Esophagus muscularis mucosa (tissue), 4 donors: ENCODE measurements around the gene DDX46. TPM values are rescaled to one million over a fixed set of nuclear protein-coding genes. Genes with fewer than 3 reads are reported as not detected.

Experiments
- DNase-seq: peaks from one replicate; pipeline ENCODE4 v3.0.0-alpha.2; 2017; ENCODE audit errors: extremely low spot score
- H3K27ac ChIP-seq, 4 donors: fragments of 200-600 bp; sonication (generic); replicated peaks in 1 of 4; 1 replicate in 3 of 4; 2 replicates in 1 of 4; pipeline ENCODE4 v1.5.1; 2016 to 2019; ENCODE audit warnings: mild to moderate bottlenecking in 1 of 4
- H3K27me3 ChIP-seq, 4 donors: fragments of 200-600 bp; sonication (generic); one replicate each; pipeline versions ENCODE4 v1.5.1 to v1.6.0; 2016 to 2019
- H3K36me3 ChIP-seq, 4 donors: fragments of 200-600 bp; sonication (generic); one replicate each; pipeline ENCODE4 v1.5.1; 2016 to 2019
- H3K4me1 ChIP-seq, 4 donors: fragments of 200-600 bp; sonication (generic); one replicate each; pipeline ENCODE4 v1.5.1; 2016 to 2019
- H3K4me3 ChIP-seq, 4 donors: fragments of 200-600 bp; sonication (generic); 1 replicate in 2 of 4; 2 replicates in 2 of 4; pipeline ENCODE4 v1.5.1; 2016 to 2019; ENCODE audit warnings: mild to moderate bottlenecking in 4 of 4, moderate library complexity in 1 of 4
- H3K9me3 ChIP-seq, 4 donors: fragments of 200-600 bp; sonication (generic); 1 replicate in 3 of 4; 2 replicates in 1 of 4; pipeline ENCODE4 v1.5.1; 2016 to 2019
- CTCF ChIP-seq, 3 experiments: fragments of 200-600 bp in 2 of 3; fragments of 450-650 bp in 1 of 3; sonication (generic) in 2 of 3; IDR thresholded peaks; one replicate each; pipeline ENCODE4 v1.5.1; 2017 to 2019; ENCODE audit warnings: antibody characterized with exemption in 3 of 3, mild to moderate bottlenecking in 2 of 3, moderate library complexity in 1 of 3
- EP300 ChIP-seq: sonication (generic); formaldehyde crosslinking; IDR thresholded peaks from one replicate; pipeline ENCODE4 v1.6.1; 2017; ENCODE audit warnings: antibody characterized with exemption
- POLR2A ChIP-seq: fragments of 450-650 bp; IDR thresholded peaks from one replicate; pipeline ENCODE4 v1.6.1; 2017; ENCODE audit warnings: antibody characterized with exemption, moderate library complexity, mild to moderate bottlenecking, low read depth
- POLR2AphosphoS5 ChIP-seq, 2 donors: sonication (generic); formaldehyde crosslinking; IDR thresholded peaks; one replicate each; pipeline ENCODE4 v1.6.1; 2017; ENCODE audit warnings: antibody characterized with exemption in 2 of 2
- WGBS: methylation state at CpG from one replicate; pipeline ENCODE4 v1.1.5; 2018; 5-methylcytosine and 5-hydroxymethylcytosine counted together
- intact Hi-C: fragments of 100-400 bp; cut with DNase I; formaldehyde crosslinking; loops from one replicate; pipeline ENCODE4 v1.15.1; 2023
- total RNA-seq, 4 donors: library from RNA; depleted of rRNA; stranded (reverse); fragments of >200 nt; gene quantifications; one replicate each; pipeline versions ENCODE4 v1.1.0 to v1.2.1, GENCODE V29; 2016

The DDX46 gene
- total RNA-seq, 4 donors from 2014 or later: 29.2 to 33.2 (median 30.5) TPM

DNA sequence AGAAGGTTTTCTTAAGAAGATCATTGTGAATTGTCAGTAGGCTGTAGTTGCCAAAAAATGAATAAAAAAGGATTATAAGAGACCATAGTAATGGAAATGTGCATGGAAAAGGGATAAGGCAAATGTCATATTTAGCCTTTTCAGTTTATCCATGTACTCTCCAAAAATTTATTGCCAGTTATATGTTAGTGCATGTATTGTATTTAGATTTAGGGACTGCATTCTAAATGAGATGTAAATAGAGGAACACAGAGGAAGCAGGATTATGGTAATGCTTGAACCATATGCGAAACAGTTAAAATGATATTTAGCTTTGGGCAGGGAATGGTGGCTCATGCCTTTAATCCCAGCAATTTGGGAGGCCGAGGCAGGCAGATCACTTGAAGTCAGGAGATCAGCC, 33.0 kb downstream of the DDX46 start:
- H3K27me3 ChIP-seq: no peaks in the 10 kb centered on the region
- no peaks in the 10 kb centered on the region for H3K4me1 ChIP-seq
- intact Hi-C loops: loop anchor here (10.0 kb wide), 1 partner anchor 97 kb away; no protein-coding TSS in a partner anchor
- 97% methylated on average over 2 of the region's 2 CpGs for WGBS
- H3K27ac ChIP-seq: no peak overlapping the region
- TF ChIP-seq POLR2AphosphoS5 (IDR thresholded peaks at IDR 0.05) (no peak), EP300 (no peak)
- no peaks in the 10 kb centered on the region for H3K9me3 ChIP-seq
- H3K36me3 ChIP-seq: peaks cover 63 to 100% (median 89%) of the 10 kb centered on the region in 4 donors
- DNase-seq: no peak
- H3K4me3 ChIP-seq: no peak overlapping the region

GRCh38 chr5:134792286-134792685, 33.7 kb downstream of the DDX46 start:
- intact Hi-C loops: loop anchor here (10.0 kb wide), 1 partner anchor 97 kb away; no protein-coding TSS in a partner anchor
- no peaks in the 10 kb centered on the region for H3K9me3 ChIP-seq
- no peaks in the 10 kb centered on the region for H3K27me3 ChIP-seq
- peaks cover 65 to 100% (median 88%) of the 10 kb centered on the region in 4 donors for H3K36me3 ChIP-seq
- H3K4me1 ChIP-seq: no peaks in the 10 kb centered on the region
- no peak for DNase-seq
- no peak overlapping the region for H3K4me3 ChIP-seq
- 85% methylated on average over 3 of the region's 3 CpGs for WGBS
- no peak for TF ChIP-seq CTCF (IDR thresholded peaks at IDR 0.05)
- TF ChIP-seq POLR2A: no peak
- H3K27ac ChIP-seq: no peak overlapping the region

DNA sequence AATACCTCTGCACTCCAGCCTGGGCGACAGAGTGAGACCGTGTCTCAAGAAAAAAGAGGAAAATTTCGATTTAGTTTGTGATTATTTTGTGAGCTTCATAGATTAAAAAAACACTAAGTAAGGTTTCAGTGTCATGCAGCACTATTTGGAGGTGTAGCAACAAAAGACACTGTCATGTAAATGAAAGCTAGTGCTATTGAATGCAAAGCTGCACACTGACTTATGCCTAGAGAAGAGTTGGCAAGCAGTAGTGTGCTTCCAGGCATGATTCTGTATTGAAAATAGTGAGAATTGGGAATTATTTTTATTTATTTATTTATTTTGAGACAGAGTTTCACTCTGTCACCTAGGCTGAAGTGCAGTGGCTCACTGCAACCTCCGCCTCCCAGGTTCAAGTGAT, 34.5 kb downstream of the DDX46 start:
- no peak overlapping the region for H3K27ac ChIP-seq
- intact Hi-C loops: loop anchor here (10.0 kb wide), 1 partner anchor 98 kb away; no protein-coding TSS in a partner anchor
- H3K4me3 ChIP-seq: no peak overlapping the region
- 90% methylated on average over 4 of the region's 4 CpGs for WGBS
- H3K4me1 ChIP-seq: no peaks in the 10 kb centered on the region
- TF ChIP-seq POLR2AphosphoS5 (IDR thresholded peaks at IDR 0.05): no peak
- TF ChIP-seq CTCF (IDR thresholded peaks at IDR 0.05): no peak
- TF ChIP-seq POLR2A: no peak
- TF ChIP-seq EP300: no peak
- no peaks in the 10 kb centered on the region for H3K9me3 ChIP-seq
- no peaks in the 10 kb centered on the region for H3K27me3 ChIP-seq
- H3K36me3 ChIP-seq: peaks cover 69 to 100% (median 89%) of the 10 kb centered on the region in 4 donors
- DNase-seq: no peak

- Histone ChIP-seq H3K4me3 (no peak overlapping the region), H3K4me1 (no peaks in the 10 kb centered on the region), H3K9me3 (no peaks in the 10 kb centered on the region), H3K36me3 (peaks cover 71 to 100% (median 93%) of the 10 kb centered on the region in 4 donors), H3K27me3 (no peaks in the 10 kb centered on the region), H3K27ac (no peak overlapping the region)
- TF ChIP-seq EP300: no peak
- no peak for TF ChIP-seq POLR2A
- no peak for TF ChIP-seq POLR2AphosphoS5 (IDR thresholded peaks at IDR 0.05)
- TF ChIP-seq CTCF (IDR thresholded peaks at IDR 0.05): no peak
- DNase-seq: no peak
- intact Hi-C loops: loop anchor here (10.0 kb wide), 1 partner anchor 99 kb away; no protein-coding TSS in a partner anchor
- 88% methylated on average over 2 of the region's 2 CpGs for WGBS
Observed at GRCh38 chr5:134794082-134794481, 35.5 kb downstream of the DDX46 start.

GRCh38 chr5:134794819-134795218, 36.2 kb downstream of the DDX46 start:
- no peaks in the 10 kb centered on the region for H3K27me3 ChIP-seq
- intact Hi-C loops: loop anchor here (10.0 kb wide), 1 partner anchor 100 kb away; no protein-coding TSS in a partner anchor
- H3K9me3 ChIP-seq: no peaks in the 10 kb centered on the region
- DNase-seq: no peak
- whole genome bisulfite sequencing: 96% methylated on average over 8 of the region's 8 CpGs
- TF ChIP-seq EP300 (no peak), CTCF (IDR thresholded peaks at IDR 0.05) (no peak), POLR2A (no peak), POLR2AphosphoS5 (IDR thresholded peaks at IDR 0.05) (no peak)
- H3K4me1 ChIP-seq: no peaks in the 10 kb centered on the region
- H3K27ac ChIP-seq: no peak overlapping the region
- peaks cover 65 to 100% (median 92%) of the 10 kb centered on the region in 4 donors for H3K36me3 ChIP-seq
- H3K4me3 ChIP-seq: no peak overlapping the region
